Ureter (tissue), 1 donor: Measurements from ENCODE around the gene TNS3. TPM values are rescaled to one million over a fixed set of nuclear protein-coding genes. Genes with fewer than 3 reads are reported as not detected.

ENCODE experiments used
- DNase-seq: peaks from one replicate; pipeline ENCODE4 v3.0.0-alpha.2; 2020; ENCODE audit warnings: low spot score
- total RNA-seq: library from RNA; stranded (reverse); gene quantifications from one replicate; pipeline ENCODE4 v1.2.4, GENCODE V29; 2023
- donor health status: DM: yes; HTN: yes; CAD: no.

The TNS3 gene
- total RNA-seq, 1 donor from 2014 or later: 48.7 TPM

DNA sequence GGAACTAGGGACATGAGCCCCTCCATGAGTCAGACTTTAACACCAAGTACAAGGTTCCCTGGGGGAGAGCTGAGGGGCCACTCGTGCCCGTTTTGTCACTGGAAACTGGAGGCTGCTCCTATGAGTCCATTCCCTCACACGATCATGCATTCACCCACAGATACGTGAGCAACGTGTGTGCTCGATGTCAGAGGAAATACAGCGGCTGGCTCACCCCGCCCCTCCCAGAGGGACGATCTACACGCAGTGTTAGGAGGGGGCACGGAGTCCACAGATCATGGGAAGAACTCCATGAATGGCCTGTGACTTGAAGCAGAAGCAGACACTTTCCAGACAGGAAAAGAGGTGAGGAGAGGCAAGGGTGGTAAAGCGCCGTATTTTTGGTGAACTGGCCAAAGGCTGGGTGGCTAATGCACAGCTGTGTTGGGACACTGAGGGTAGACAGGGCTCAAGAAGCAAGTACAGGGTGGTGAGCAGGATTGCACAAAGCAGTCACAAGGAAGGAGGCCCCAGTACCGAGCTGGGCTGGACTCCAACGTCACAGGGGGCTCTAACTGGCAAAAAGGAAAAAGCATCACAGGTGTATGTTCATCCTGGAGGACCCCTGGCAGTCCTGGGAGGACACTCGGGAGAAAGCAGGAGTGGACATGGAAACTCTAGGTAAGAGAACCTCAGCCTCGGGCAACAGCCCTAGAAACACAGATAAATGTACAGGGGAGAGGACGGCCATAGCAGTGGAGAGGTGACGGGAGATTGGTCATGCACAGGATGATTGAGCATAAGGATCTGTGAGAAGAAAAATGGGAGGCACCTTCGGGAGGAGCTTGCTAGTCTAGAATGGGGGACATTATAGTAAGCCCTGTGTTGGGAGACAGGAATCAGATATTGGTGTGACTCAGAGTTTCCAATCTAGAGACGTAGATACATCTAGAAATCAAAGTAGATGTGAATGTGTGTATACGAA lies 41.2 kb downstream of the TNS3 start:
- DNase-seq: no peak

DNA sequence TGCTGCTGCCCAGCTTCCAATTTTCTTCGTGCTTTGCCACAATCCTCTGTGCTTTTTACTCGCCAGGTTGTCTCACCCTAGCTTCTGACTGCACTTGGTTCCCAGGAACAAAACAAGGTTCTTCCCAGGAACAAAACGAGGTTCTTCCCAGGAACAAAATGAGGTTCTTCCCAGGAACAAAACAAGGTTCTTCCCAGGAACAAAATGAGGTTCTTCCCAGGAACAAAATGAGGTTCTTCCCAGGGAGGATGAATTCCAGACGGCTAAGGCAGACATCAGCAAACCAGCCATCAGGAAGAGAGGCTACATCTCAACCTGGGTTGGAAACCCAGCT lies 41.9 kb downstream of the TNS3 start:
- no peak for DNase-seq

DNA sequence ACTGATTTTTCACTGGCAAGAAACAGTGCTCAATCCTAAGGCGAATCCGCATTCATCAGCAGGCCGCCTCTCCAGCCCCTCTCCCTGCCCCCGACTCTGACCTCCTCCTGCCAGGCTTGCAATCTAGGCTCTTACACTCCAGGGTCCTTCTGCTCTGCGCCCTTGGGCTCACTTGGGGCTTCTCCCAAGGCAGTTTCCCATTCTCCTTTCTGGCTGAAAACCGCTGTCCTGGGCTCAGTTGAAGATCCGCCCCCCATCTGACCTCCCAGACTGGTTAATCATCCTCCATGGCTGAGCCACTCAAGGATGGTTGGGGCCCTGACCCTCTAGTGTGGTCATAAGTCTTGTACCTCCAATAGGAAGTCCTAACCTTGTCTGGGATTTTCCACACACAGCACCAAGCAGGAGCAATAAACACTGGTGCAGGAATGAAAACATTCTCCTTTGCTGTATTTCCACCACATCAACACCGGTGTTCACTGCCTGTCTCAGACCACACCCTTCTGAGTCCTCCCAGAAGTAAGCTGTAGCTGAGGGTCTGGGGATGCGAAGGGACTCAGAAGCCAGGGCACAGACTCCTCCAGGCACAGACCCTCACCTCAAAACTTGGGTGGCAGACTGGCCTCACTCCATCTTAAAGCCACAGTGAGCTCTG lies 42.4 kb downstream of the TNS3 start:
- DNase-seq: no peak

DNA sequence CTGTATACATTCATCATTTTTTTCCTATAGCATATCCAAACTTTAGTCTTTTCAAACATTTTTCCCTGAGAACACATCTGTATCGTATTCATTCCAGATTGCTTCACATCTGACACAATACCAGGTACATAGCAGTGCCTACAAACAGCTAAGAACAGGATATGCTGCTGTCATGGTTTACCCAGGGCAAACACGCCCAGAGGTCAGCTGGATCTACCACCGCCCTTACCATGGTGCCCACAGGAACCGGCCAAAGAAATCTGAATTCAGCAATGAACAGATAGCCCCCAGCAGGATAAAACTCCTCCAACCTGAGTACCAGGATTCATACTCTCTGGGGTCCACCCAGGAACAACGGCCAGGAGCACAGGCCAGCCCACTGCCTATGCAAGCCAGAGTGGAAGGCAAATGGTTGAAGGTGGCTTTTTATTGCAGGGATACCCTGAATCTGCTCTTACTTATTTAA lies 43.0 kb downstream of the TNS3 start:
- DNase-seq: no peak

DNA sequence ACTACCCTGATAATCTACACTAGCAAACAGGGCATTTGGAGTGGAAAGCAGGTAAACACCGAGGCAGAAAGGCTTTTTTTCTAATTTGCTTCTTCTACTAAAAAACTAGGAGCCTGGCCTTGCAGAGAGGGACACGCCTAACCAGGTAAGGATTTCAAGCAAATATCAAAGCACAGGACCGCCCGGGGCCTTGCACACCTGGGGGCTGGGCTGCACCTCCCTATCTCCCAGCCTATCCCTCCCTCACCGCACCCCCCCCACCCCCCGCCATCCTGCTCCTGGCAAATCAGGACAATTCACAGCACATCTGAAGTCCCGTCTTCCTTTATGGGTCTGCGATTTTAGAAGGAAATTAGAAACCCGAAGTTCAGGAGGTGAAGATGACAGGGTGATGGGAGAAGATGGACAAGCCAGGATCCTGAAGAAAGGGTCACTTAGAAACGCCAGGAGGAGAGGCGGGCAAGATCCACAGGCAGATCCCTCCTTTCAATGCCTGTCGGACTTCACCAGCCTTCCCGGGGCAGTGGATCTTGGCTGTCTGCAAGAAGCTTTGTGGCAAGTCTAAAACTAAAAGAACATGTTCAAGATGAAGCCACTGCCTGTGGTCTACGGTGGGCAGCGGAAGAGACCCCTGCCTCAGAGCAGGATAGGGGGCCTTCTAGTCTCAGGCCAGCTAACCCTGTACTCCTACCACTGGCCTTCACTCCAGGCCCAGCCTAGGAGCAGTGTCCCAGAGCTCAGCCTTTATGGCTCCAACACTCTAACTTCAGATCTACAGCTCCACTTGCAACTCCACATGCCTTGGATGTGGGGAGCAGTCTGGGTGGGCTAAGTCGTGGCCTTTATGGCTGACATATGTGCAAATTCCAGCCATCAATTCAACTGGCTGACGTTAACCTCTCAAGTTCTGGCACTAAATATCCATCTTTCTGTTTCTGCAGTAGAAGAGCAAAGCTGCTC lies 43.9 kb downstream of the TNS3 start:
- DNase-seq: no peak

DNA sequence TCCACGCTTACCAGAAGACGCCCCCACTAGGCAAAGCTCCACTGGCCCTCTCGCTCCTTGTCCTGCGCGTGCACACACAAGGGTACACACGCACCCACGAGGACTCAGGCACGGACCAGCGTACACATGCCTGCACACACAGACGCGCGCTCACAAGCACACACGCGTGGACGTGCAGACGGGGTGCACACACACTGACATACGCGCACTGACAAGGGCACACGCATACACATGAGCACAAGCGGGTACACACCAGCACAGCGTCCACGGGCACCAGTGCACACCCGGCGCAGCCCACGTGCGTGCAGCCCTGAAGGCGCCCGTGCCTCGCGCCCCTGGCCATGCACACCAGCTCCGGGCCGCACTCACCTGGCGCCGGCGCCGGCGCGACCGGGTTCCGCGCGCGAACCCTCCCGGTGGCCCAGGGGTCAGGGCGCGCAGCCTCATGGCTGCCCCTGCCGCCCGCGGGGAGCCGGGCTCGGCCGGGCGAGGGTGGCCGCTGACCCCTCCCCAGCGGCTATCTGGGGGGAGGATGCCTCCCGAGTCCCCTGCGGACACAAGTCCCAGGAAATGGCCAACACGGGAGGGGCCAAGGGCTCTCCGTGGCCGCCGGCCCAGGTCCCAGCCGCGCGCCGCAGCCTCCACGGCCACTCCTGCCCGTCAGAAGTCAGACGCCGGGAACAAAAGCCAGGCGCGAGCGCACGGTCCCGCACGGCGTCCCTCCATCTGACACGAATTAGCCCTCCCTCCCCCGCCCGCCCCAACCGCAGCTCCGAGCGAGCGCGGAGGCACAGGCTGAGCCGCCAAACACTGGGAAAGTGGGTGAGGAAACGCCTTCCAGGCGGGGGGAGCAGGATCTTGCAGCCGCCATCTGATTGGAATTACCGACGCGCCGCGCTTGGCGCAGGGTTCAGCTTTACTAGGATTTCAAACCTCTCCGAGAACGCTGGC lies 45.0 kb downstream of the TNS3 start:
- no peak for DNase-seq

DNA sequence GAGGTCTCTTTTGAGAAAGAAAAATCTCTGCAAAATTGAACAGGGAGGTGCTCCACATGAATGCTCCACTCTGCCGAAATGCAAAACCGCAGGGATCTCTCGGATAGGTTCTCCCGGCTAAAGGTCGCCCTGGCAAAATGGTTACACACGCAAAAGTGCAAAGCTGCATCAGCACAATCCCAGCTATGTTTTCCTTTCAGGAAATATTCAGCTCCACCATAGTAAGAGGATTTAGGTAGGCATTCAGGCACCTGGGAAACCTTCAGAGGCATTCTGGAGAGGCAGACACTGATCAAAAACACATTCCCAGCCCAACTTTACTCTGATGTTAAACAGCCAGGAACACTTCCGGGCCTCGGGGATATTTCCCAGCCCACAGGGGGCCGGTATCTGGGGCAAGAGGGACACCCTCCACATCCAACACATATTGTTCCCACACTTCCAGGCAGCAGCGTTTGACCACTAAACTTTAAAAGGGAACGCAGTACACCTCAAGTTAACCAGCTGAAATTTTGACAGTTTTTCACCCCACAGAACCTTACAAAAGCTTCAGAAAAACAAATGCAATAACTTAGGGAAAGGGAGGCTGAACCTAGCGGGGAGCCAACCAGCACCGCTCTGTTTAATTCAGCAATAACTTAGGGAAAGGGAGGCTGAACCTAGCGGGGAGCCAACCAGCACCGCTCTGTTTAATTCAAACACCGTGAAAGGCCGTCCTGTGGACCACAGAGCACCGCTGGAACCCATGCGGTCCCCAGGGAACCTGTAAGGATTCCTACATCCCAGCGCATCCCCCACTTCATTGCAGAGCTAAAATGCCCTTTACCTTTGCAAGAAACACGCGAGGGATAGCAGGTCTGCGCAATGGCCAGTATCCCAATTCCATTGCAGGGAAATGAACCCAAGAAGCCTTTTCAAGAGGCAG lies 45.9 kb downstream of the TNS3 start:
- no peak for DNase-seq

DNA sequence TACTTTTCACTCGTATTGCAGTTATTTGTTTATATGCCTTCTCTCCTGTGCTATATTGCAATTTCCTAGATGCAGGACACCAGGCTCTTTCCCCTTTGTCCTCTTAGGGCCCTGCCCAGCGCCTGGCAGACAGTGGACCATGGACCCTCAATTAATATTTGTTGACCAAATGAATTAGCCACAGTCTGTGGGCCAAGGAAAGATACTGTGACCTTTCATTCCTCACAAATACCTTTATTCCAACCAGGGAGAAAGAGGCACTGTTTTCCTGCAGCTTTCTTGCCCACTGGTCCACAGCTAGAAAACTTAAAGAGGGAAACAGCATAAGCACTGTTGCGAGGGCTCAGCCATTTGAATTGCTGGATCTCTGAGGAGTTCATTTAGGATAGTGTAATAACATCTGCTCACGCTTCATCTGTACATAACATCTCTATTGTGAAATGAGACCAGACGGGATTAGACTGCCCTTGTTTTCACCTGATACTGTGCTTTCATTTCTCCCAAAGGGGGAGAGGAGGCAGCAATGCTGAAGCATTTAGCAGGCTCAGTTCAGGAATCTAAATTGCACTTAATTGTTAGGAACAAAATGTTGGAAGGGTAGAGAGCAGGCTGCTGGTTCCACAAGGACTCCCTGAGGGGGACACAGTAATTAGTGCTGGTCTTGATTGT lies 46.7 kb downstream of the TNS3 start:
- DNase-seq: no peak

DNA sequence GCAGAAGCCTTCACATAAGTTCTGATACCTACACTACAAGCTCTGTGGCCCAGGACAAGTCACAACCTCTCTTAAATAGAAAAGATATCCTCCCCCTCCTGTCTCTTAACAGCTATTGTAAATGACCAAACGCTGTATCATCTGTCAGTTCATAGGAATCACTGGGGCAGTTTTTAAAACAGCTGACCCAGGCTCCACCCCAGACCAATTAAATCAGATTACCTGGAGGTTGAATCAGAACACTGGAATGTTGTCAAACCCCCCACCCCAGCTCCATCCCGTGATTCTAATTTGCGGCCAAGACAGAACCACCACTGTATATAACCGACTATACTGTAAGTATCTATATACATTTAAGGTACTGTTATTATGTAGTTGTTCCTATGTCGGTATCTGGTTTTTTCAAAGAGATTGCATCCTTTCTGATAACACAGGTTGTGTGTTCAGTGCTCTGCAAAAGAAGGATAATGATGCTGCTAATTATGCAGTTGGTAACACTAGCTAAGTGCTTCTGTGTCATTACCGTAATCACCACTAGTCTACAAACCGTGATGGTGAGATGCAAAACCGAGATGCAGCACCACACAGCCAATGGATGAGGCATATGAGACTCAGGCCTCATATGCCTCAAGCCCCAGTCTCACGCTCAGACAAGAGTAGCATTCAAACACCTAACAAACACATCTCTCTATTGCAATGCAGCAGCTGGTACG lies 47.4 kb downstream of the TNS3 start:
- no peak for DNase-seq

DNA sequence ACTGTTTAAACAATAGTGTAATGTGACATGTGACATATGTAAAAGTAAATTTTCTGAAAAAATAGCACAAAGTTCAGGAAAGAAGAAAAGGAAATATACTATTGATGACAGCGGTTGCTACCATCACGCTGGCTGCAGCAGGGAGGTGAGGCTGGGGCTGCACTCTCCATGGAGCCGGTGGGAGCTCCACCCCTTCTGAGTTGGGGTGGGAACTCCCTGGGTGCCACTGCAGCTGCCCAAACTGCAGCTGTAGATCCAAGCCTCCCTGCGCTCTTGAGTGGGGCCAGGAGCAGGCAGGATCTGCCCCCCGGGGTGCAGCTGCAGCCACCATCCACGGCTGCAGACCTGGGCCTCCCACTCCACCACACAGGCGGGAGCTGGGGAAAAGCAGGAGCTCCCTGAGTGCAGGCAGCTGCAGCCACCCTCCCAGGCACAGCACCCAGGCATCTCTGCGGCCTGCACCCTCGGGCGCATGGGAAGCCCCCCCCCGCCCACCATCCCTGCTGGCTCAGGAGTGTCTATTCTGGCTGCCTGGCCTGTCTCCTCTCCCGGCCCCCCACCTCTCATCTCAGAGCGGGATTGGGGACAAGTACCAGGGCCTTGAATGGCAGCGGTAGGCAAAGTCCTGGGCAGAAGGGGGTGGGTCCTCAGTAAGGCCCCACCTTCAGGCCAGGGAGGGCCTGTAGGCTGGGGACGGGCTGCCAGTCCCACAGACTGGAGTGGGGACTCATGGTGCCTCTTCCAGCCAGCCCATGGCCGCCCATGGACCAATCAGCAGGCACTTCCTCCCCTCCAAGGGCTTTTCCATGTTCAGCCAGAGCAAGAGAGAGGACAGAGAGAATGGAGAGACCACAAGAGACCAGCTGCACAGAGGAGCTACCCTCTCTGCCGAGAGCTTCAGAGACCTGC lies 50.1 kb downstream of the TNS3 start:
- DNase-seq: no peak

DNA sequence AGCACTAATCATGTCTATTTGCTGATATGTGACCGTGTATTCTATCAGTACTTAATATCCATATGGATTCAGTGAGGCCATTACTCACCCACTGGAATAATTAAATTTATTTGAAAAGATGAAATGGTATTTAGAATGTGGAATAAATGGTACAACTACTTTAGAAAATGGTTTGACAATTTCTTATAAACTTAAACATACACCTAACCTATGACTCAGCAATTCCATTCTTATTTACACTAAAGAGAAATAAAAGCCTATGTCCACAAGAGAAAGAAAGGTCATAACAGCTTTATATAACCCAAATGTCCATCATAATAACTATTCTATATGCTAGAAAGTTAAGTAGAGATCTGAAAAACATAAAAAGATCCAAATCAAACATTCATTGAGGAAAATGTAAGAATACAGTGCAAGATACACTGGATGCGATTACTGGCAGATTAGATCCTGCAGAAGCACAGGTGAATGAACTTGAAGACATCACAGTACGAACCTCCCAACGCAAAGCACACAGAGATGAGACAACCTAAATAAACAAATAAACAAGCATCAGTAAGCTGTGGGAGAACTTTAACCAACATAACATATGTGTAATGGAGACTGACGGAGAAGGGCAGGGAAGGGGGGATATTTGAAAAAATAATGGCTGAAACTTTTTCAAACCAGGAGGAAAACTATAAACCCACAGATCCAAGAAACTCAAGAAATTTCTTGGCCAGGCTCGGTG lies 51.9 kb downstream of the TNS3 start:
- no peak for DNase-seq

DNA sequence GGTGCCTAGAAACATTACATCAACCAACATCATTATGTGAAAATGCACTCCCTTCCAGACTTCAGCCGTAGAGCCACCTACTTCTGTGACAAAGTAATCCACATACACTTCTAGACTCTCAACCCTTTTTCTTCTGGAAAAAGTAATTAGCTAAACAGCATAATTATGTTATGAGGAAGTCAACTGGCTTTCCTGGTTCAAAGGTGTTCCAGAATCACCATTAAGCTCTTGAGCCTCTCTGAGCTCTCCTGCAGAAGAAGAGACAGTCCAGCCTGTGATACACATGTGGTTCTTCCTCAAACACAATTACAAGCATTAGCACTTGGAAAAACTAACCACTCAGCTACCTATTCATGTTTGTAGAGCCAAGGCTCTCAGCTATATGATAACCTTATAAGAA lies 52.5 kb downstream of the TNS3 start:
- no peak for DNase-seq

DNA sequence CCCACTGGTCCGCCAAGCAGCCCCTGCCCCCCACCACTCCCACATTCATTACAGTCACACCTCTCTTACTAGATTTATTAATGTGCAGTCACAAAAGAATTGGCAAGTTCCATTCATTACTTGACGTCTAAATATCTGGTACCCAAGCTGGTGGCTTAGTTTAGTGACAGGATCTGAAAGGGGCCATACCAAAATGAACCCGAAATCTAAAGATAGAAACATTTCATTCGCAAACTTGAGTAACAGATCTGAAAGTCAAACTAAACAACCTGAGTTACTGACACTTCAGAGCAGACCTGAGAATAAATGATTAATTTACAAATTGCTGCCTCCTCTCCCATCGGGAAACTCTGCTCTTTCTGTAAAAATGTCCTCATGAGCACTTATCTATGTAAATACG lies 53.4 kb downstream of the TNS3 start:
- DNase-seq: no peak

DNA sequence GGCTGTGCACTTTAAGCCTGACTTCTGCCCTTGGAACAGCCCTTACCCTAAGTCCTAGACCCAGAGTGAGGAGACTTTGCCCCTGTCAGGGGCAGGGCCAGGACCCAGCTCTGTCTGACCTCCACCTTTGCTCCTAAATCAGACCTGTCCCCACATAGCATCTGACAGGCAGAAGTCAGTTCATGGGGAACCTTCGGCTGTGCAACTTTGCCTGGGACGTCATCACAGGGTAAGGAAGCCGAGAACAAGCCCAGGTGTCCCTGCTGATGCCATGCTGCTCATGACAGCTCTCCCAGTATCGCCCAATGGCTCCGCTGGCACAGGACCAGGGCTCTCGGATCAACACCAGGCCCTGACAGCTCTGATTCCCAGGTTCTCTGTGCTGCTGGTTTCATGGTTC lies 55.4 kb downstream of the TNS3 start:
- no peak for DNase-seq

DNA sequence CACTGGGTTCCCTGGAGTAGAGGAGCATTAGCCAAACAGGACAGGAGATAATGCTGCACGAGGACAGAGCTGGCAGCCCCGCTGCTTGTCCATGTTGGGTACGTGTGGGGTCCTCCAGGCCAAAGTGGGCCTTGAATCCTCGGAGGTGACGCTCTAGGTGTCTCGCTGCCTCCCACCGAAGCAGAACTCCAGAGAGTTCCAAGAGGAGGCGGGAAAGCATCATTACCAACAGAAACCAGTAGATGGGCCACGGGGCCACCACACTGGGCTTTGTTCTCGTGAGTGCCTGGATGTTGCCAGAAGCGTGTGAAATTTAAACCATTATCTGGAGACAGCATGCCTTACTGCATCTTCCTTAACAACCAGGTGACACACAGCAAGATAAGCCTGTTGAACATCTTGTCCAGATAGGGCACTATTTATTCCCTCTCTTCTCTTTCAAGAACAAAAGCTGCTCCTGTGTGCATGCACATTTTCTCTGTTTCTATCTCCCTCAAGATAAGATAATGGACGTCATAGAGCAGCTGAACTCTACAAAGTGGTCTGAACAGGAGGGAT lies 56.8 kb downstream of the TNS3 start:
- no peak for DNase-seq

DNA sequence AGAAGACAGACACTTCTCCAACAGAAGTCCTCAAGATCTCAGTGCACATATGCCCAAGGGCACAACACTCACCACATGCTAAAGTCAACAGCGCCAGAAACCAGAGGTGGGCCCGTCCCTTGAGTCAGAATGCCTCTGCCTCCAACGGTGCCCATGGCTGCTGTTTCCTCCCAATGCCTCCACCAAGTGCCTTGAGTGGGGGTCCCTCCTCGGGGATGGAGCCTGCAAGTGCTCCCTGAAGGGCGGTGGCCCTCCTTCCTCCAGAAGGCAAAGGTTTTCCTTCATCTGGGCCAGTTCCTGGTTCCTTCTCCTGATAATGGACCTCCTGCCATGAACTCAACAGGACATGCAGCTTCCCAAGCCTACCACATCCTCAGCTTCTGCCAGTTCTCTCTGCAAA lies 58.5 kb downstream of the TNS3 start:
- DNase-seq: no peak
